ENCODE measurements around the gene OAT. TPM values are rescaled to one million over a fixed set of nuclear protein-coding genes. Genes with fewer than 3 reads are reported as not detected.

OAT gene
- total and polyA plus RNA-seq, 9 donors: 76.5 to 125 (median 94.5) TPM

- intact Hi-C loops (cut with DNase I): no loop called here
- Histone ChIP-seq H3K9me3 (no peaks in the 10 kb centered on the region), H3K4me1 (ENCODE audit: insufficient read depth) (no peaks in the 10 kb centered on the region), H3K36me3 (no peaks in the 10 kb centered on the region), H3K4me3 (no peak overlapping the region), H3K27me3 (no peaks in the 10 kb centered on the region), H3K27ac (no peak overlapping the region)
- TF ChIP-seq CTCF (IDR thresholded peaks at IDR 0.05) (no peak), POLR2A (IDR thresholded peaks at IDR 0.05) (no peak), EP300 (IDR thresholded peaks at IDR 0.05) (no peak)
- no peak for DNase-seq
- WGBS, 3 donors: 76 to 79% (median 79%) methylated on average over 16 of the region's 16 CpGs
These were observed 39.7 kb downstream of the OAT start for GRCh38 chr10:124378881-124379471.

GRCh38 chr10:124378271-124378670 is 40.5 kb downstream of the OAT start:
- Histone ChIP-seq H3K36me3 (no peaks in the 10 kb centered on the region), H3K4me3 (no peak overlapping the region), H3K27ac (no peak overlapping the region), H3K4me1 (ENCODE audit: insufficient read depth) (no peaks in the 10 kb centered on the region), H3K27me3 (no peaks in the 10 kb centered on the region), H3K9me3 (no peaks in the 10 kb centered on the region)
- intact Hi-C loops (cut with DNase I): no loop called here
- TF ChIP-seq EP300 (IDR thresholded peaks at IDR 0.05): no peak
- 85 to 89% (median 89%) methylated on average over 7 of the region's 7 CpGs for WGBS, 3 donors
- no peak for DNase-seq

DNA sequence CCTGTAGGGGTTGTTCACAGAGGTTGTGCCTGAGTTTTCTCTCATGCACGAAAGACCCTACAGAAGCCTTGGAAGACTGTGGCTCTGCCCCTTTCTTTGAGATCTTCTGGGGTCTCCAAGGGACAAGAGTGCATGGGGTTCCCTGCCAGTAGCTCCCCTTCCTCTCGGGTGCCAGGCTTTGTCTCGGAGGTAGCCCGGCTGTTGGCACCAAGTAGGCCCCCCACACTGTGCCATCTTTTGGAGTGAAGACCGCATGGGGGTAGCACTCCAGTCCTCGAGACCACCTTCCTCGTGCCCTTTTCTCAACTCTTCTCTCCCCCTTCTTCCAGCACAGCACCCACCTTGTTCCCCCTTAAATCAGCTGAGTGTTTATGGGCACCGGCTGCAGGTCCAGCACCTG is 41.6 kb downstream of the OAT start:
- intact Hi-C loops (cut with DNase I): no loop called here
- Histone ChIP-seq H3K4me1 (ENCODE audit: insufficient read depth) (no peaks in the 10 kb centered on the region), H3K27ac (no peak overlapping the region), H3K4me3 (no peak overlapping the region), H3K27me3 (no peaks in the 10 kb centered on the region), H3K9me3 (no peaks in the 10 kb centered on the region), H3K36me3 (no peaks in the 10 kb centered on the region)
- TF ChIP-seq CTCF (IDR thresholded peaks at IDR 0.05): no peak
- TF ChIP-seq POLR2A (IDR thresholded peaks at IDR 0.05): no peak
- no peak for TF ChIP-seq EP300 (IDR thresholded peaks at IDR 0.05)
- 89 to 95% (median 95%) methylated on average over 8 of the region's 8 CpGs for WGBS, 3 donors
- DNase-seq: no peak

GRCh38 chr10:124376411-124376810 is 42.3 kb downstream of the OAT start:
- Histone ChIP-seq H3K4me1 (ENCODE audit: insufficient read depth) (no peaks in the 10 kb centered on the region), H3K27ac (no peak overlapping the region), H3K27me3 (no peaks in the 10 kb centered on the region), H3K36me3 (no peaks in the 10 kb centered on the region), H3K9me3 (no peaks in the 10 kb centered on the region), H3K4me3 (no peak overlapping the region)
- intact Hi-C loops (cut with DNase I): no loop called here
- TF ChIP-seq CTCF (IDR thresholded peaks at IDR 0.05) (no peak), POLR2A (IDR thresholded peaks at IDR 0.05) (no peak), EP300 (IDR thresholded peaks at IDR 0.05) (no peak)
- no peak for DNase-seq
- WGBS, 3 donors: 87 to 93% (median 90%) methylated on average over 9 of the region's 9 CpGs

DNA sequence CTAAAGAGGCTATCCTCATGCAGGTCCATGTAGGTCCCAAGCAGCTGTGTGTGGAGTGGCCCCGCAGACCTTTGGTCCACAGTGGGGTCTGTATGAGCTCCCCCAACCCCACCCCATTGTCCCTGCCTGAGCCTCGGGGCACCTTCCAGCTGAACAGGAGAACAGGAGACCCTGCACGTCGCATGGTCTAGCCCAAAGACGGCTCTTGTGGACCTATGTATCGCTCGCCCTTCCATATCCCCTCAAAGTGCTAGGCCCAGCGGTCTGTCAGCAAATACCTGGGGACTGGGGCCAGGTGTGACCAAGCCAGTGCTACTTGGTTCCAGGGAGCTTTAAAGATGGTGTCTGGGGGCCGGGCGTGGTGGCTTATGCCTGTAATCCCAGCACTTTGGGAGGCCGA is 43.0 kb downstream of the OAT start:
- intact Hi-C loops (cut with DNase I): no loop called here
- H3K4me1 ChIP-seq (ENCODE audit: insufficient read depth): no peaks in the 10 kb centered on the region
- no peaks in the 10 kb centered on the region for H3K27me3 ChIP-seq
- H3K9me3 ChIP-seq: no peaks in the 10 kb centered on the region
- DNase-seq: no peak
- TF ChIP-seq POLR2A (IDR thresholded peaks at IDR 0.05): no peak
- no peak for TF ChIP-seq EP300 (IDR thresholded peaks at IDR 0.05)
- no peak for TF ChIP-seq CTCF (IDR thresholded peaks at IDR 0.05)
- WGBS, 3 donors: 93 to 98% (median 96%) methylated on average over 11 of the region's 11 CpGs
- no peak overlapping the region for H3K4me3 ChIP-seq
- H3K36me3 ChIP-seq: no peaks in the 10 kb centered on the region
- no peak overlapping the region for H3K27ac ChIP-seq
